GM19324 (cell line): ENCODE measurements around the gene CDK8.
A peak's percentile ranks its signal among the peaks of the same experiment; 100 is the strongest.

Experiments used
- ATAC-seq: cut with Tn5 transposase; IDR thresholded peaks from one replicate; pipeline ENCODE4 v1.9.1; 2021; ENCODE audit warnings: mild to moderate bottlenecking, moderate library complexity; ENCODE audit not compliant: unreplicated experiment, low FRiP score

The CDK8 gene

DNA sequence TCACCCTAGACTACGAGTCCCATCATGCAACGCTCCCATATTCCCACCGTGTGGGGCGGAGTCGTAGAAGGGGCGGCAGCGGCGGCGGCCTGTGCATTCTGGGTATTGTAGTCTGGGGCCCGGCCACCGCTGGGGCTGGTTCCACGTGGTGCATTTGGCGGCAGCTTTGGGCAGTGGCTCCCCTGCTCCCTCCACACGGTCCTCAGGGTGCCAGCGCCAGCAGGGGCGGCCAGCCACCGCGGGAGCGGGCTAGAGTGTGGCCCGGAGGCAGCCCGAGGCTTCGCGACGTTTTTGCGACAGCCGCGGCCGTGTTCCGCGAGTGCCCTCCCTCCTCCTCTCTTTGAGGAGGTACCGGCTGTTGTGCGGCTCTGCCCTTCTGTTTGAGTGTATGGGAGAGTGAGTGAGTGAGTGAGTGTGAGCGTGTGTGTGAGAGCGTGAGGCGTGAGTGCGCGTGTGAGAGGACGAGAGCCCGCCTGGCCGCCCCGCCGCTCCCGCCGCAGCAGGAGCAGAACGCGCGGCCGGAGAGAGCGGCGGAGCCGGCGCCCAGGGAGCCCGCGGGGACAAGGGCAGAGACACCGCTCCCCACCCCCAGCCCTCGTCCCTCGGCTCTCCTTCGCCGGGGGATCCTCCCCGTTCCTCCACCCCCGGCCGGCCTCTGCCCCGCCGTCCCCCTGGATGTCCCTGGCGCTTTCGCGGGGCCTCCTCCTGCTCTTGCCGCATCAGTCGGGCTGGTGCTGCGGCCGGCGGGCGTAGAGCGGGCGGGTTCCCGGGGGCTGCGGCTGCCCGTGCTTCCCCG is at the start of gene CDK8:
Gene CDK8, plus strand, starts transcription at position 343 of the 796 bp plus-strand sequence. CDS start 513 bp downstream, outside the sequence.
- peak; percentile 93 for ATAC-seq

DNA sequence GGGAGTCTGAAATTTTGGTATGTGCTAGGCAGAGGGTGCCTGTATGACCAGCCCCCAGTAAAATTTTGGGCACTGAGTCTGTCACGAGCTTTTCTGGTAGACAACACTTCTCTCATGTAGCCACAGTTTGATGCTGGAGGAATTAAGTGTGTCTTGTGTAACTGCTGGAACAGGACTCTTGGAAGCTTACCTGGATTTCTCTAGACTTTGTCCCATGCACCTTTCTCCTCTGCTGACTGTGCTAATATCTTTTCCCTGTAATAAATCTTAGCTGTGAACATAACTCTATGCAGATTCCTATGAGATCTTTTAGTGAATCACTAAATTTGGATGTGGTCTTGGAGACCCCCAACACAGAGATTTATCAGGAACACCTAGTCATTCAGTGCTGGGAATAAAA is 45.6 kb upstream of the CDK8 start:
- ATAC-seq = no peak

DNA sequence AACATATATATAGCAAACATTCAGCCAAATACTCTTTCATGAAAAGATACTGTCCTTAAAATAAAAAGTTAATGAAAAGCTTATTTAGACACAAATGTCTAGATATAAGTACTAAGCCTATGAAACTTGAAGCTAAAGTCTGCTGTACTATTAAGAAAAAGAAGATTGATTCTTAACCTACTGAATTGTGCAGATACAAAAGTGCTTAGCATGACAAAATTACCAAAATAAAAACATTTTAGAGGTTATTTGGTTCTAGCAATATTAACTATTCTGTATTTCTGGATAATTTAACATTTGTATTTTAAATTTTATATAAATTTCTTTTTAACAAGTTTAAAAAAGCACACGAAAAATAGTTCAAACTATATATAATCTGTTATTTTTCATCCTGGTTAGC is 40.6 kb upstream of the CDK8 start:
- ATAC-seq = no peak

DNA sequence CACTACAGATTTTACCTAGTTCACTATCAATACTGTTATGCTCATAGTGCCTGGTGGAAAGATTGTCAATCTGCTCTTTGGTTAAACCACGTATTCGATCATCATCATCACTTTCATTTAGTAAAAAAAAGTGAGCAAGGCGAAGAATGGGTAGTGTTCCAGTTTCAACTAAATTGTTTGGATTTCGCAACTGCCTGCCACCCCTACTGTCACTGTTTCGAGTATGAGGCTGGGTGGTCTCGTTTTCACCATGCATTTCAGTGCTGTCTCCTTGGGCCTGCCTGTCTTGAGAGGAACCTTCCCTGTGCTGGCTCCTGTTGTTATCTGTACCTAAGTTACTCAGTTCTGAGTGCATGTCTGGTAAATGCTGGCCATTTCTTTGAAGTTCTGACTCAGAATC is 39.9 kb upstream of the CDK8 start:
- no peak for ATAC-seq

DNA sequence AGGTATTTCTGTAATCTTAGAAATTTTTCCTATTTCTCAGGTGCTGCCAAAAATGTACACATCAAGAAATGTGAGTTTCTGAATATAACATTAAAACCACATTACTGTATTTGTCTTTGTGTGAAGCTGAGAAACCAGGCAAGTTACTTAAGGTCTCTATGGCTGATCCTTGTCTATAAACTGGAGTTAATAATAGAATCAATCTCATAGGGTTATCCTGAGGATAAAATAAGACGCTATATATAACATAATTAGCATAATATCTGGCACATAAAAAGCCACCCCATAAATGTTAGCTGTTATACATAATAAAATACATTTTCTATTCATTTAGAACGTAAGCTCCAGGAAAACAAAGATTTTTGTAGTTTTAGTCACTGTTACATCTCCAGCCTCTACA is 37.9 kb upstream of the CDK8 start:
- ATAC-seq = no peak

DNA sequence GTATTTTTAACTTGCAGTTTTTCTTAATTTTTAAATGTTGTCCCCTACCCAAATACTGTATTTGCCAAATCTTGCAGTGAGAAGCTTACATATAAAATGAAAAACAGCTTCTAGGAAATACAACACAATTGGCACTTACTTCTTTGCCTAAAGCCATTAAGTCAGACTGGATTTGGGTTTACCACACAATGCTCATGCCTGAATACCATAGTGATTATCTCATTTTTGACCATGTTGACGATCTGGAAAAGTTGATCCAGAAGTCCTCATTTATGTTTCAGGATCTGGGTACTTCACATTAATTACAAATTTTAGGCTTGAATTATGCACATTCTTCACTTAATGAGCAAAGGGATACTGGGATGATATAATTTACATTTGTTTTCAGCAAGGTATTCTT is 34.2 kb upstream of the CDK8 start:
- no peak for ATAC-seq

DNA sequence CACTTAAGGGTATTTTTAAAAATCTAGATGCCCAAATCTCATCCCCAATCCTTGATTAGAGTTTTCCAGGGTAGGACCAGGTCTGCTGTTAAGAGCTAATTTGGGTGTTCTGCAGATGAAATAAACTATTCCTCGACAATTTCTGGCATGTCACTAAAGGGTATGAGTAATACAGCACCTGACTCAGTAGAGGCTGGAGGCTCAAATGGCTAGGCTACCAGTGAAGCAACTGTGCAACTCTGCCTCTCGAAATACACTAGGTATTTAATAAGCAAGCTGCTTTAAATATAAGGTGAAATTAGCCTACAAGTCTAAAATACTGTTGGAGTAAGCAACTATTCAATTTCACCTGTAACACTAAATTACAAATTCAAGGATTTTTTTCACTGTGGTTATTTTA is 33.4 kb upstream of the CDK8 start:
- no peak for ATAC-seq

DNA sequence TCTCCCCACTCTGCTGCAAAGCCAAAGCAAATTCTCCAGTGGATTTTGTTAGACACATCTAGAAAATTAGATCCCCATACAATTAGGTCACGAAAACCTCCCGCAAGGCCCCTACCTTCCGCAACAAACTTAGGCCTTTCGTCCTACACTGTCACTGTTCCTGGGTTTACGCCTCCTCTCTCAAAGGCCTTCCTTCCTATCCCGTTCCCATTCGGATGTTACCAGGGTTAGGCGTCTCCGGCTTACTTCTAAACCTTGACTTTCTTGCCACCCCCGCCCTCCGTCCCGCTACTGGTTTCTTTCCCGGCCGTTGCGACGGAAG is 32.6 kb upstream of the CDK8 start:
- peak; percentile 25 for ATAC-seq

DNA sequence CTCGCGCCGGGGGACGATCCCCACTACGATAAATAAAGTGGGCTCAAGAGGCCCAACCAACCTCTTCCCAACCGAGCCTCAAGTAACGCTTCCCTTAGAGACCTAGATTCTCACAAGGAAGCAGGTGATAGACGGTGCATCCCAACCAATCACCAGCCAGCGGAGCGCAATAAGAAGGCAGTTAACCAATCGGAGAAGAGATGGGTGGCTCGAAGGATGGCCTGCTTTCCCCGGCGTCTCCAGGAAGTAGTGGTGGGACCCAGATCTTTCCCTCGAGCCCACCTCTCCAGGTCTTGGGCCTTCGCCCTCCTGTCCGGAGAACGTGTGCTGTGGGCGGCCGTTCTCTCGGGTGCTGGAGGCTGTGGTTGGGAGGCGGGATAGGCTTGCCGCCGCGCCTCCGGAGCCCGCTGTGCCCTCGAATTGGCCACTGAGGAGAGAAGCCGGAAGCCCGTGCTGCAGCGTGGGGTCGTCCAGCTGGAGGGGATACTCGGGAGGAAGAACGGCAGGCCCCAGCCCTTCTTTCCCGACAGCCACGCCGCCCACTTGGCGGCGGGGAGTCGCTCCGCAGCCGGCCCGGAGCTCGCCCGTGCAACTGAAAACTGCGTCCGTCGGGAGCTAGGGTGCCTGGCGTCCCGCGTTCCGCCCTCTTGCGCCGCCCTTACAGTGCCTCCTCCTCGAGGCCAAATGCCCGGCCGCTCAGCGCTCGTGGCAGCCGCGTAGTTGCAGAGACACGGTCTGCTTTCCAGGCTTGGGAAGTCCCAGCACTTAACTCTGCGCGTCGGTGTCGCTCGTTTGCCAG is 32.0 kb upstream of the CDK8 start, which contains the start of gene RNF6:
Gene RNF6, minus strand, starts transcription at position 594 of the 799 bp plus-strand sequence. CDS start 2,665 bp downstream, outside the sequence.
- ATAC-seq = peak; percentile 97

DNA sequence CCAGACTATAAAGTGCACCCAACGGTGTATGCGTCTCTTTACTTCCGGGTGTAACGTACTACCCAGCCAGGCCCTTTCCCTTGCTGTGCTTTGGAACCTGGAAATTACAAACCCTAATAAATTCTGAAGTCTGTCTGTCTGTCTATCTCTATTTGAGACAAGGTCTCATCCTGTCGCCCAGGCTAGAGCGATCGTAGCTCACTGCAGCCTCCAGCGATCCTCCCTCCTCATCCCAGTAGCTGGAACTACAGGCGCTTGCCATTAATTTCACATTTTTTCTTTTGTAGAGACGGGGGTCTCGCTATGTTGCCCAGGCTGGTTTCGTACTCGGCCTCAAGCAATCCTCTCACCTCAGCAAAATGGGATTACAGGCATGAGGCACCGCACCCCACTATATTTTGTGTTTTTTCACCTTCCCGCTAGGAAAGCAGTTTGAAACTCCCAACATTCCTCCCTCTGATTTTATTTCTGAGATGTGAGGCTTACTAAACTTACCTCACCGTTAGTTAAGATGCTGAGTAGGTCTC is 31.3 kb upstream of the CDK8 start:
- peak; percentile 44 for ATAC-seq

DNA sequence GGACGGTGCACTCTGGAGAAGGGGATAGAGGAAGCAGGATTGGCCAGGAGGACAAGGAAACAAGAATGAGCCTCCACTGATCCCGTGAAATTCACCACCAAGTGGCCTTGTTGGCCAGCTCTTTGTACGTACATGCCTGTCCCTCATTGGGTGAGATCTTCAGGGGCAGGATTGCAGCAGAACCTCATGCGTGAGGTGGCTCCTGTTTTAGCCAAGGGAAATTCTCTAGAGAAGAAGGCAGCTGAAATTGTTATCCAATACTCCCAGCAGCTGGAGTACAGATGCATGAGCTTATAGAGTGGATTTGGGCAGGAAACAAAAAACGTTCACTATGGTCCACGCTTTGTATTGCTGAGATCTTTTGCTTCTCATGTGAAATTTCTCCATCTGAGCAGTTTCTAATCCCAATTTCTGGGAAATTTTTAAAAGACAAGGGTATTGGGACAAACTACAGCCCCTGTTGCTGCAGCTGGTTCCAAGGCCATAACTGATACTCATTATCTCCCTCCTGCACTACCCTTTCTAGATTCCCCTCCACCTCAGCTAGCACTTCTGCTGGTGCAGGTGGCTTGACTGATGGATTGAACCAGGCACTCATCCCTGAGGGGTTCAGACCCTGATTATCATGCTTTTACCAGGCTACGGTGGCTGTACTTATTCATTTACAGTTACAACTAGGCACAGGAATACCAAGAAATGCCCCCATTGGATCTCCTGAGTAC is 27.9 kb upstream of the CDK8 start:
- ATAC-seq = no peak

DNA sequence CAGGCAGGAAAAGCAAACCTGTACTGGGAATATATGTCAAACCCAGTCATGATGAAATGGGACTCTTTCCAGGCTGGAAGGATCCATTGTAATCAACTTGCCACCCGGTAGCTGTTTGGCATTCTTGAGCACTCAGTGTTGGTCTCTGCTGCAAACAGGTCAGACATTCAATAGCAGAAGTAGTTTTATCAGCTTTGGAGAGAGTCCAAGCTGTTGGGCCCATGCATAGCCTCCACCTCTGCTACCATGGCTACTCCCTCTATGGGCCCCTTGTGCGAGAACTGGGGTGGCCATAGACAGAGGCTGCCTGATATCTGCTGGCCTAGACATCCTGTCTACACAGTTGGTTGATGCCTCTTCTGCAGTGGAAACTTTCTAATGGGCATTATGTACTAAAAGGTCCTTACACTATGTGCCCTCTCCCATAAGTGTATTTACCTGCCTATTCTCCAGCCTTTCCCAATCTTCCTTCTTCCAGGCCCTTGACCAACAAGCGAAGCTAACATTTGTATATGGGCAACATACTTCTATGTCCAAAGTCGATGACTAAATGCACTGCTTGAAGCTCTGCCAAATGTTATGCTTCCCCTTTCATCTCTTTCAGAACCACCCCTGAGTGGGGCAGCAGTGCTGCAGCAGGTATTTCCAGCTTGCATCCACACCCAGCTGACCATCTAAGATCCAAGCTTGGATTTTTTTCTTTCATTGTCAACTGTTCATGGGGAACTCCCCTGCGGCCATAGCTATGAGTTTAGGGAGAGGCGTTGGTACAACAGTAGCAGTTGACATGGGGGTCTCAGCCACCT is 26.6 kb upstream of the CDK8 start:
- no peak for ATAC-seq

DNA sequence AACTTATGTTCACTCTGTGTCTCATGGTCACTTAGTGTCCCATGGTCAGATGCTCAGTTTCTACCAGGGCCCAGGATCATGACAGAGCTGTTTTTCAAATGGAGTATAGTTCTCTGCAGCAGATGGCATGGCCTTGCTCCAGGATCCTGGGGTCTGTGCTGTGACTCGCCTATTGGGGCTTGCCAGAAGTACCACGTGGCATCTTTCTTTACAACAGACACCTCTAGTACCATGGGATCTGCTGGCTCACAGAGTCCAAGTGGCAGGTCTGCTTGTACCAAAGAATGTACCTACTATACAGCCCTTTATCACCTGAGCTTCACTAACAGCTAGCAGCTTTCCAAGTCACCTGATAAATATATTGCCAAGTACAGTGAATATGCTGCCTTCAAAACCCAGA is 25.8 kb upstream of the CDK8 start:
- no peak for ATAC-seq

DNA sequence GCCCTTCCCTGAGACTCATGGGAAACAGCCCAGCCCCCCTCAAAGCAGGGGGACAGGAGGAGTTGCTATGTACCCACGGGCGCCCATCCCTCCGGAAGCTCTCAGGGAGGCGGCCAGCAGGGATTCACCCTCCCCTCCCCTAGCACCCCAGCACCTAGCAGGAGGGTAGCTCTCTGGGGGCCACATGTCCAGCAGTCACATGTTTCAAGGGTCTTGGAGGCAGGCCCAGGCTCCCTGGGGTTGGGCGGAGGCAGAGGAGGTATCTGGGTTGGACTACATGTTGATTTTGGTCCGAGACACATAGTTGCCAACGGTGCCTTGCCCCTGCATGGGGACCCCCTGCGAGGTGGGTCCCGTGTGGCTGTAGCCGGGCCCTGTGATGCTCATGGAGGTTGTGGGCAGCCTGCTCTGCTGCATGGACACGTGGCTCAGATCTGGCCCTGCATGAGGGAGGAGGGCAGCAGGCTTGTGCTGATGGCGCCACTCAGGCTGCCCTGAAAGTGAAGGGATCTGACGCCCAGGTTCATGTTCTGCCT is 24.8 kb upstream of the CDK8 start:
- no peak for ATAC-seq

DNA sequence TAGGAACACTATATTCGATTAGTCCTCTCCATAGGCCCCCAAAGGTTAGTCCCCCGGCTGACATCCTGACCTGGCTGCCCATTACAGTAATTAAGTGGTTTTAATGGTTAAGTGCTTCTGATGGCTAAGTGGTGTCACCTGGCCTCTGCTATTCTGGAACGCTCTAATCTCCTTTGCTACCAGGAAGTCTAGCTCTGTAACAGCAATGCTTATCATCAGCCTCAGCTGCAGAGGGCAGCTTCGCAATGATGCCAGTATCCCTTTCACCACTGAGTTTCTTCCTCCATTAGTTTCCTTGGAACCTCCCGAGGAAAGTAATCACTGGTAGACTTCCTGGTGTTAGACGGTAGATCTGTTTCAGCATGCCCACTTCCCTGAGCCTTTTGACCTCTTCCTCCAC is 23.2 kb upstream of the CDK8 start:
- no peak for ATAC-seq

DNA sequence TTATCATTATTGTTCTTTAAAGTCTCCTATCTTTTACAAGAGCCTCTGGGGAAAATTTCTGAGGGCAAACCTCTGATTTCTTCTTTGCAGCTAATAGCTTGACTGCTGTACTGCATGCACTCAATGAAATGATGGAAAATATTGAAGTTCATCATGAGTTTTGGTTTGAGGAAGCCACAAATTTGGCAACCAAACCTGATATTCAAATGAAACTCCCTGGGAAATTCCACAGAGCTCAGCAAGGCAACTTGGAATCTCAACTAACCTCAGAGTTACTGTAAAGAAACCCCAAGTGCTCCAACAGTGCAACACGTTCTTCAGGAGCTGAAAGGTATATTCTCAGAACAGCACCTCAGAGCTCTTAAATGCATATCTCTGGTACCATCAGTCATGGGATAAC is 17.6 kb upstream of the CDK8 start:
- no peak for ATAC-seq

DNA sequence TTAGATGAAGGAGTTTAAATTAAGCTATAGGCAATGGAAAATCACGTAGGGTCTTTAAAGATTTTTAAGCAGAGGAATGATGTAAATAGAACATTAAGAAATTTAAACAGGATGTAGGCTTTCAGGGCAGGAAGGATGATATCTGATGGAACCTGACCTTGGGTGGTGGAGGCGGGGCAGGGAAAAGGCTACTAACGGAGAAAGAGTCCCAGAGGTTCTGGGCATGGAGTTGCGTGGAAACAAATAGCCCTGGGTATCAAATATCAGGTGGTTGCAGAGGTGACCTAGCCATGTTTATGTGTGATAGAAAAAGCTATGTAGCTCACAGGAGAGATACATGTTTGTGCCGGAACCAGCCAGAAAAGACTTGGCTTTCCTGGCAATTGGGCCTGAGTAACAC is 7.8 kb upstream of the CDK8 start:
- no peak for ATAC-seq

DNA sequence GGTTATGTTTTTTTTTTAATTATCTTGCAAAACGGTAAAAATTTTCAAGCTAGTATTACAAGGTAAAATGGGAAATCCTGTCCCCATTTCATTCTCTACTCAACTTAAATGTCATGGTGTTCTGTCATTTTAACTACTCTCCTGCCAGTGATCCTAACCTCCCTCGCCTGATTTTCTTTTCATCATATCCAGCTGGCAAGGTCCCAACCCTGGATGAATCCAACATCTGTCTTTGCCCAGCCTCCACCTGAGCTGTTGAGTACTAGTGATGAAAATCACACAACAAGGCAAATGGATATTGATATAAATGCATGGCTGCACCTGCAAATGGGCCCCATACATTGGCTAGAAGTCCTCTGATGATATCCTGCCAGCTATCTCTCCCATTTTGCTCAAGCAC is 6.9 kb upstream of the CDK8 start:
- ATAC-seq = no peak

DNA sequence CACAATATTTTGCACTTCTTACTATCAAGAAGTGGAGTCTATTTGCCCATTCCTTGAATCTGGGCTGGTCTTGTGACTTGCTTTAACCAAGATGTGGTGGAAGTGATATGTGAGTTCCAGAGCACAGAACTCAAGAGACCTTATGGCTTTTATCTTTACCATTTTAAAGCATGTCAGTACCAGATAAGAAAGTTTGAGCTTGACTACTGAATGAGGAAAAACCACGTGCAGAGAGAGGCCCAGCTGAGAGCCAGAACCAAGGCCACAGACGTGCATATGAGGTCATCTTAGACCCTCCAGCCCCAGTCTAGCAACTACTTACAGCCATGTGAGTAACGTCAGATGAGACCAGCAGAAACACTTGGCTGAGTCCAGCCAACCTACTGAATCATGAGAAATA is 6.3 kb upstream of the CDK8 start:
- ATAC-seq = no peak

DNA sequence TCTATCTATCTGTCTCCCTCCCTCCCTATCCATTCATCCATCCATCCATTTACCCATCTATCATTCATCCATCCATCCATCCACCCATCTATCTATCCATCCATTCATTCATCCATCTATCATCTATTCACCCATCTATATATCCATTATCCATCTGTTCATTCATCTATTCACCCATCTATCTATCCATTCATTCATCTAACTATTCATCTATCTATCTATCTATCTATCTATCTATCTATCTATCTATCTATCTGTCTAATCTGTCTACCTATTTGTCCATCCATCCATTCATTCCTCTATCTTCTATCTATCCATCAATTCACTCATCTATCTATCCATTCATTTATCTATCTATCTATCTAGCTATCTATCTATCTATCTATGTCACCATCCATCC is 4.4 kb upstream of the CDK8 start:
- no peak for ATAC-seq
